Endothelial cell of umbilical vein (primary cell): ENCODE measurements around the gene FAM98C.

Experiments
- CTCF ChIP-seq, 2 donors: IDR thresholded peaks; 1 replicate in 1 of 2; 2 replicates in 1 of 2; pipeline ENCODE4 v1.5.1; 2011; ENCODE audit warnings: low read length in 2 of 2, mild to moderate bottlenecking in 2 of 2, moderate library complexity in 2 of 2, control low read depth in 1 of 2, inconsistent platforms in 1 of 2, low read depth in 1 of 2; ENCODE audit not compliant: insufficient read depth in 1 of 2; ENCODE audit errors: extremely low read depth in 1 of 2
- EZH2 ChIP-seq: IDR thresholded peaks from 2 replicates; pipeline ENCODE4 v1.6.1; 2012; ENCODE audit warnings: borderline replicate concordance, low read depth, mild to moderate bottlenecking, moderate library complexity, low read length, inconsistent platforms; ENCODE audit not compliant: severe bottlenecking
- POLR2A ChIP-seq: IDR thresholded peaks from 2 replicates; pipeline ENCODE4 v1.6.1; 2012; ENCODE audit warnings: low read depth, mild to moderate bottlenecking, control low read depth, low read length

- no peak for TF ChIP-seq EZH2
- TF ChIP-seq CTCF (IDR thresholded peaks at IDR 0.05; ENCODE audit: extremely low read depth in 1 of 2, insufficient read depth in 1 of 2, low read depth in 1 of 2, low read length in 2 of 2): no peak
- TF ChIP-seq POLR2A: no peak
Measured at GRCh38 chr19:38389957-38390924, 12.7 kb upstream of the FAM98C start.
